ENCODE results near the gene RSPH1. TPM values are rescaled to one million over a fixed set of nuclear protein-coding genes. Genes with fewer than 3 reads are reported as not detected.
"Not testable (repeated sequence)": the region's sequence is repeated elsewhere in the genome, so short reads cannot be mapped to it uniquely, and the experiment has no call there.

The RSPH1 gene
- total and polyA plus RNA-seq, 7 donors = 0.08 to 0.29 TPM; not detected in 5

DNA sequence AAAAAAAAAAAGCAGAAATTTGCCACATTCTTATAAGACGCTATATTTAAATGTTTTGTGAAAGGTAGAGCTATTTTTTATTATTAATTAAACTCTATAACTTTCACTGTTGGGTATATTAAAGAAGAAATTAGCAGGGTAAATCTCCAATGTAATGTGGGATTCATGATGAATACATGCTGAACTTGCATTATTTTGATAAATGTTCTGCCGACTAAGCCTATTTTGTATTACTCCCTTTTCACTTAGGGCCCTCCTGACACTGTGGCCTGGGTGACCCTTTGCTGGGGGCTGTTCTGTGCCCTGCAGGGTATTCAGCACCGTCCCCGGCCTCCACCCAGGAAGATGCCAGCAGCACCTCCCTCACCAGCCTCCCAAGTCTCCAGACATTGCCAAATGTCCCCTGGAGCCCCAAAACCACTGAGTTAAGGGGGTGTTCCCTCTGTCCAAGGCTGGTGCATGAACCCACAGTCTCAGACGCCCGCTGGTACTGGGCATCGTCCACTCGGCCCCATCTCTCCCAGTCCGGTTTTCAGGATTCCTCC lies 22.5 kb downstream of the RSPH1 start:
- Histone ChIP-seq H3K36me3 (ENCODE audit: insufficient read depth in 1 of 2, low read depth in 1 of 2) (no peaks in the 10 kb centered on the region), H3K27ac (no peak overlapping the region), H3K27me3 (ENCODE audit: insufficient read depth in 3 of 3, low read length in 2 of 3) (peaks cover 0 to 8% (median 0%) of the 10 kb centered on the region in 3 donors), H3K4me3 (no peak overlapping the region), H3K9me3 (no peaks in the 10 kb centered on the region), H3K4me1 (no peaks in the 10 kb centered on the region)
- 87 to 91% (median 88%) methylated on average over 9 of the region's 9 CpGs for WGBS, 3 donors
- intact Hi-C loops (cut with DNase I) = no loop called here
- TF ChIP-seq, protein P1, sequence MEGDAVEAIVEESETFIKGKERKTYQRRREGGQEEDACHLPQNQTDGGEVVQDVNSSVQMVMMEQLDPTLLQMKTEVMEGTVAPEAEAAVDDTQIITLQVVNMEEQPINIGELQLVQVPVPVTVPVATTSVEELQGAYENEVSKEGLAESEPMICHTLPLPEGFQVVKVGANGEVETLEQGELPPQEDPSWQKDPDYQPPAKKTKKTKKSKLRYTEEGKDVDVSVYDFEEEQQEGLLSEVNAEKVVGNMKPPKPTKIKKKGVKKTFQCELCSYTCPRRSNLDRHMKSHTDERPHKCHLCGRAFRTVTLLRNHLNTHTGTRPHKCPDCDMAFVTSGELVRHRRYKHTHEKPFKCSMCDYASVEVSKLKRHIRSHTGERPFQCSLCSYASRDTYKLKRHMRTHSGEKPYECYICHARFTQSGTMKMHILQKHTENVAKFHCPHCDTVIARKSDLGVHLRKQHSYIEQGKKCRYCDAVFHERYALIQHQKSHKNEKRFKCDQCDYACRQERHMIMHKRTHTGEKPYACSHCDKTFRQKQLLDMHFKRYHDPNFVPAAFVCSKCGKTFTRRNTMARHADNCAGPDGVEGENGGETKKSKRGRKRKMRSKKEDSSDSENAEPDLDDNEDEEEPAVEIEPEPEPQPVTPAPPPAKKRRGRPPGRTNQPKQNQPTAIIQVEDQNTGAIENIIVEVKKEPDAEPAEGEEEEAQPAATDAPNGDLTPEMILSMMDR (IDR thresholded peaks at IDR 0.05) = no peak
- ATAC-seq = no peak
- DNase-seq = no peak

DNA sequence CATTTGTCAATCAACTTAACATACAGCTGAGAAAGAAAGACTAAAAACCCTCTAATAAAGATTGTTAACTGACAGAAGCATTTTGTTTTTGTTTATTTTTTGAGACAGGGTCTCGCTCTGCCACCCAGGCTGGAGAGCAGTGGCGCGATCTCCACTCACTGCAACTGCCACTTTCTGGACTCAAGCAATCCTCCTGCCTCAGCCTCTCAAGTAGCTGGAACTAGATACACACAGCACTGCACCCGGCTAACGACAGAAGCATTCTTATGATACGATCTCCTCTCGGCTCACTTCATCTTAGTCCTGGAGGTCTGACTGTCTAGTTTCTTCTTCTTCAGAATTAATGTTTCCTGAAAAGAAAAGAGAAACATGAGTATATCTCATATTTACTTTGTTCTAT lies 23.5 kb downstream of the RSPH1 start:
- no peak for ATAC-seq

DNA sequence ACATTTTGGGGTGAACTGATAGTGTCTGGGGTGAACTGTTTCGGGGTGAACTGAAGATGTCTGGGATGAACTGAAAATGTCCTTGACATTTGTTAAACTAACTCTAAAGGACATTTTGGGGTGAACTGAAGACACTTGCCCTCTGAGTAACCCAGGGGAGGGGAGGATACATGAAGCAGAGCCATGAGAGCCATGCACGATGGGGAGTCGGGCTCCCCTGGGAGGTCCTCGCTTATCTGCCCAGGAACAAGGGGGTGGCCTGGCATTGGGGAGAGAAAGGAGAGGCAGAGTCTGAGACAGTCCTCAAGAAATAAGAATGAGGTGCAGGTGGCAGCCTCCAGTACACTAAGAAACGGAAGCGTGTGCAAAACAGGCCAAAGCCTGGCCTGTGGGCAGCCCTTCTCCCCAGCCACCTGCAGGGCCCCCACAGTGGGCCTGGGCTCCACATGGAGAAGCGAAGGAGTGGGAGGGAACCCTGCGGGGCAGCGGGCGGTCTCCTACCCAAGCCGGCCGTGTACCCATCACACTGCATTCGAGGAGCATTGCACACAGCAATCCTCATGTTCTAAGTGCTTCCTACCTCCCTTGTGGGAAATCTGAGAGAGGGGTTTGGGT lies 24.2 kb downstream of the RSPH1 start:
- H3K36me3 ChIP-seq (ENCODE audit: insufficient read depth in 1 of 2, low read depth in 1 of 2) = no peaks in the 10 kb centered on the region
- H3K9me3 ChIP-seq = no peaks in the 10 kb centered on the region
- peaks cover under 1% of the 10 kb centered on the region for H3K4me1 ChIP-seq
- no peak overlapping the region for H3K4me3 ChIP-seq
- intact Hi-C loops (cut with DNase I) = no loop called here
- H3K27ac ChIP-seq = no peak overlapping the region
- DNase-seq (no peak), ATAC-seq (no peak)
- TF ChIP-seq, protein P1 (IDR thresholded peaks at IDR 0.05) = no peak
- H3K27me3 ChIP-seq (ENCODE audit: insufficient read depth in 3 of 3, low read length in 2 of 3) = peaks cover 0 to 4% (median 0%) of the 10 kb centered on the region in 3 donors
- 87 to 94% (median 92%) methylated on average over 13 of the region's 13 CpGs for WGBS, 3 donors

More for the DNA sequence above, 23.5 kb downstream of the RSPH1 start:
- Histone ChIP-seq H3K9me3 (no peaks in the 10 kb centered on the region), H3K27ac (no peak overlapping the region), H3K4me3 (no peak overlapping the region), H3K4me1 (no peaks in the 10 kb centered on the region), H3K27me3 (ENCODE audit: insufficient read depth in 3 of 3, low read length in 2 of 3) (peaks cover 0 to 4% (median 0%) of the 10 kb centered on the region in 3 donors), H3K36me3 (ENCODE audit: insufficient read depth in 1 of 2, low read depth in 1 of 2) (no peaks in the 10 kb centered on the region)
- no peak for DNase-seq
- TF ChIP-seq, protein P1 (IDR thresholded peaks at IDR 0.05) = no peak
- intact Hi-C loops (cut with DNase I) = no loop called here
- WGBS, 3 donors = 65 to 91% (median 74%) methylated on average over 7 of the region's 7 CpGs

DNA sequence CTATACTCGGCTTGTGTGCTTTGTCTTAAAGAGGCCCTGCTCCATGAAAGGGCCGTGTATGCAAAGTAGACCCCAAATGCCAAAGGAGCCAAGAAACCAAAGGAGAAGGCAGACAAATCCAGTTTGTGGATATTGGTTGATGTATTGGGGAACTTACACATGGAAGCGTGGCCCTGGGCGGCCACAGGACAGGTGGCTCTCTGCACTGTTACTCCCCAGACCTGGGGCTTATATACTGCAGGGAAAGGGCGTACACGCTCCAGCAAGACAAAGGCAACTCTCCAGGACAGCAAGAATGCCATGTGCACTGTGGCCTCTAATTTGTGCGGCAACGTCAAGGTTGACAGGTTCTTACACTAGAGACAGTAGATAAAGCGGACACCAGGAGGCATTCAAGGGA lies 24.8 kb downstream of the RSPH1 start:
- peaks cover 3% of the 10 kb centered on the region for H3K4me1 ChIP-seq
- H3K9me3 ChIP-seq = no peaks in the 10 kb centered on the region
- DNase-seq (no peak), ATAC-seq (no peak)
- intact Hi-C loops (cut with DNase I) = no loop called here
- 93 to 95% (median 95%) methylated on average over 9 of the region's 9 CpGs for WGBS, 3 donors
- TF ChIP-seq, protein P1 (IDR thresholded peaks at IDR 0.05) = no peak
- H3K4me3 ChIP-seq = no peak overlapping the region
- H3K27me3 ChIP-seq (ENCODE audit: insufficient read depth in 3 of 3, low read length in 2 of 3) = peaks cover 0 to 4% (median 0%) of the 10 kb centered on the region in 3 donors
- H3K27ac ChIP-seq = no peak overlapping the region
- no peaks in the 10 kb centered on the region for H3K36me3 ChIP-seq (ENCODE audit: insufficient read depth in 1 of 2, low read depth in 1 of 2)

DNA sequence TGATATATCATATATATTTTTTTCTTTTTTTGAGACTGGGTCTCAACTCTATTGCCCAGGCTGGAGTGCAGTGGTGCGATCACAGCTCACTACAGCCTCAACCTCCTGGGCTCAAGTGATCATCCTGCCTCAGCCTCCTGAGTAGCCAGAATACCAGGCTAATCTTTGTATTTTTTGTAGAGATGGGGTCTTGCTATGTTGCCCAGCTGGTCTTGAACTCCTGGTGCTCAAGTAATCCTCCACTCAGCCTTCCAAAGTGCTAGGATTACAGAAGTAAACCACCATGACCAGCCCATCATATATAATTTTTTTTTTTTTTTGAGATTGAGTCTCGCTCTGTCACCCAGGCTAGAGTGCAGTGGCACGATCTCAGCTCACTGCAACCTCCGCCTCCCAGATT lies 26.3 kb downstream of the RSPH1 start:
- intact Hi-C loops (cut with DNase I) = loop anchor here in 1 of 2 donors (5.0 kb wide), 1 partner anchor 43 kb away; the partner anchor contains the start of gene SLC37A1
- H3K27me3 ChIP-seq (ENCODE audit: insufficient read depth in 3 of 3, low read length in 2 of 3); H3K9me3 ChIP-seq; H3K27ac ChIP-seq; H3K36me3 ChIP-seq (ENCODE audit: insufficient read depth in 1 of 2, low read depth in 1 of 2); DNase-seq; H3K4me1 ChIP-seq; ATAC-seq; H3K4me3 ChIP-seq: not testable (repeated sequence)
- WGBS, 3 donors = 95 to 97% (median 96%) methylated on average over 4 of the region's 4 CpGs
